HG02798 (cell line): ENCODE measurements around the gene PCDHA8.
"Not testable (repeated sequence)": the region's sequence is repeated elsewhere in the genome, so short reads cannot be mapped to it uniquely, and the experiment has no call there.

Experiments used
- ATAC-seq: cut with Tn5 transposase; IDR thresholded peaks from one replicate; pipeline ENCODE4 v1.9.1; 2021; ENCODE audit warnings: mild to moderate bottlenecking; ENCODE audit not compliant: unreplicated experiment, poor library complexity

Gene PCDHA8

DNA sequence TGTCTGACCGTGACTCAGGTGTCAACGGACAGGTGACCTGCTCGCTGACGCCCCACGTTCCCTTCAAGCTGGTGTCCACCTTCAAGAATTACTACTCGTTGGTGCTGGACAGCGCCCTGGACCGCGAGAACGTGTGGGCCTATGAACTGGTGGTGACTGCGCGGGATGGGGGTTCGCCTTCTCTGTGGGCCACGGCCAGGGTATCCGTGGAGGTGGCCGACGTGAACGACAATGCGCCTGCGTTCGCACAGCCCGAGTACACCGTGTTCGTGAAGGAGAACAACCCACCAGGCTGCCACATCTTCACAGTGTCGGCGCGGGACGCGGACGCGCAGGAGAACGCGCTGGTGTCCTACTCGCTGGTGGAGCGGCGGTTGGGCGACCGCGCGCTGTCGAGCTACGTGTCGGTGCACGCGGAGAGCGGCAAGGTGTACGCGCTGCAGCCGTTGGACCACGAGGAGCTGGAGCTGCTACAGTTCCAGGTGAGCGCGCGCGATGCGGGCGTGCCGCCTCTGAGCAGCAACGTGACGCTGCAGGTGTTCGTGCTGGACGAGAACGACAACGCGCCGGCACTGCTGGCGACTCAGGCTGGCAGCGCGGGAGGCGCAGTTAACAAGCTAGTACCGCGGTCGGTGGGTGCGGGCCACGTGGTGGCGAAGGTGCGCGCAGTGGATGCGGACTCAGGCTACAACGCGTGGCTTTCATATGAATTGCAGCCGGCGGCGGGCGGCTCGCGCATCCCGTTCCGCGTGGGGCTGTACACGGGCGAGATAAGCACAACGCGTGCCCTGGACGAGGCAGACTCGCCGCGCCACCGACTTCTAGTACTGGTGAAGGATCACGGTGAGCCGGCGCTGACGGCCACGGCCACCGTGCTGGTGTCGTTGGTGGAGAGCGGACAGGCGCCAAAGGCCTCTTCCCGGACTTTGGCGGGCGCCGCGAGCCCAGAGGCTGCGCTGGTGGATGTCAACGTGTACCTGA is 29.5 kb downstream of the PCDHA8 start:
- ATAC-seq = no peak

DNA sequence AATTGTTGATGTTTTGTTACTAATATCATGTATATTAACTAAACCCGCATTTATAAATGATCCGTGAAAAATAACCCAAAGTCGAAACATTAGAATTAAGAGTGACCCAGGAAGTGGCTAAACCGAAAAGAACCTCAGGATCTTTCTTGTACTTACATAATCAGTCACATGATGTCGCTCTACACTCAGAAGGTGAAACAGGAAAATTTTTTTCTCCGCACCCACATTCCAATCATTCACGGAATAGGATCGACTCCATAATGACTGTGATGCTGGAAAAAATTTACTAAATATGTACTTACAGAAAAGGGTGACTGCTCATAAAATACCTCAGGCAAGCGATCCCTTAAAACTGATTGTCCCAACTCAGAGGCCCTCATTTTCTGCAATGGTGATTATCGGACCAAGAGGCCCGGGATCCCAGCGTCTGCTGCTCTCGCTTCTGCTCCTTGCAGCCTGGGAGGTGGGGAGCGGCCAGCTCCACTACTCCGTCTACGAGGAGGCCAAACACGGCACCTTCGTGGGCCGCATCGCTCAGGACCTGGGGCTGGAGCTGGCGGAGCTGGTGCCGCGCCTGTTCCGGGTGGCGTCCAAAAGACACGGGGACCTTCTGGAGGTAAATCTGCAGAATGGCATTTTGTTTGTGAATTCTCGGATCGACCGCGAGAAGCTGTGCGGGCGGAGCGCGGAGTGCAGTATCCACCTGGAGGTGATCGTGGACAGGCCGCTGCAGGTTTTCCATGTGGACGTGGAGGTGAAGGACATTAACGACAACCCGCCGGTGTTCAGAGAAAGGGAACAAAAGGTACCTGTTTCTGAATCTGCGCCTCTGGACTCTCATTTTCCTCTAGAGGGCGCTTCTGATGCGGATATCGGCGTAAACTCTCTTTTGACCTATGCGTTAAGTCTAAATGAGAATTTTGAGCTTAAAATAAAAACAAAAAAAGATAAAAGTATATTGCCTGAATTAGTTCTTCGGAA is 34.4 kb downstream of the PCDHA8 start, which contains the start of gene PCDHA12:
Gene PCDHA12 (plus strand): TSS at position 224 of the 981 bp plus-strand sequence. CDS start 165 bp downstream, at position 389.
- ATAC-seq = no peak

DNA sequence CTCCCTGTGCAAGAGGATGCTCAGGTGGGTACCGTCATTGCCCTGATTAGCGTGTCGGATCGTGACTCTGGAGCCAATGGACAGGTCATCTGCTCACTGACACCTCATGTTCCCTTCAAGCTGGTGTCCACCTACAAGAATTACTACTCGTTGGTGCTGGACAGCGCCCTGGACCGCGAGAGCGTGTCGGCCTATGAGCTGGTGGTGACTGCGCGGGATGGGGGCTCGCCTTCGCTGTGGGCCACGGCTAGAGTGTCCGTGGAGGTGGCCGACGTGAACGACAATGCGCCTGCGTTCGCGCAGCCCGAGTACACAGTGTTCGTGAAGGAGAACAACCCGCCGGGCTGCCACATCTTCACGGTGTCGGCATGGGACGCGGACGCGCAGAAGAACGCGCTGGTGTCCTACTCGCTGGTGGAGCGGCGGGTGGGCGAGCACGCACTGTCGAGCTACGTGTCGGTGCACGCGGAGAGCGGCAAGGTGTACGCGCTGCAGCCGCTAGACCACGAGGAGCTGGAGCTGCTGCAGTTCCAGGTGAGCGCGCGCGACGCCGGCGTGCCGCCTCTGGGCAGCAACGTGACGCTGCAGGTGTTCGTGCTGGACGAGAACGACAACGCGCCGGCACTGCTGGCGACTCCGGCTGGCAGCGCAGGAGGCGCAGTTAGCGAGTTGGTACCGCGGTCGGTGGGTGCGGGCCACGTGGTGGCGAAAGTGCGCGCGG is 35.7 kb downstream of the PCDHA8 start:
- ATAC-seq = not testable (repeated sequence)

DNA sequence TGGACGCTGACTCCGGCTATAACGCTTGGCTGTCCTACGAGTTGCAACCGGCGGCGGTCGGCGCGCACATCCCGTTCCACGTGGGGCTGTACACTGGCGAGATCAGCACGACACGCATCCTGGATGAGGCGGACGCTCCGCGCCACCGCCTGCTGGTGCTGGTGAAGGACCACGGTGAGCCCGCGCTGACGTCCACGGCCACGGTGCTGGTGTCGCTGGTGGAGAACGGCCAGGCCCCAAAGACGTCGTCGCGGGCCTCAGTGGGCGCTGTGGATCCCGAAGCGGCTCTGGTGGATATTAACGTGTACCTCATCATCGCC is 36.2 kb downstream of the PCDHA8 start:
- ATAC-seq = no peak

DNA sequence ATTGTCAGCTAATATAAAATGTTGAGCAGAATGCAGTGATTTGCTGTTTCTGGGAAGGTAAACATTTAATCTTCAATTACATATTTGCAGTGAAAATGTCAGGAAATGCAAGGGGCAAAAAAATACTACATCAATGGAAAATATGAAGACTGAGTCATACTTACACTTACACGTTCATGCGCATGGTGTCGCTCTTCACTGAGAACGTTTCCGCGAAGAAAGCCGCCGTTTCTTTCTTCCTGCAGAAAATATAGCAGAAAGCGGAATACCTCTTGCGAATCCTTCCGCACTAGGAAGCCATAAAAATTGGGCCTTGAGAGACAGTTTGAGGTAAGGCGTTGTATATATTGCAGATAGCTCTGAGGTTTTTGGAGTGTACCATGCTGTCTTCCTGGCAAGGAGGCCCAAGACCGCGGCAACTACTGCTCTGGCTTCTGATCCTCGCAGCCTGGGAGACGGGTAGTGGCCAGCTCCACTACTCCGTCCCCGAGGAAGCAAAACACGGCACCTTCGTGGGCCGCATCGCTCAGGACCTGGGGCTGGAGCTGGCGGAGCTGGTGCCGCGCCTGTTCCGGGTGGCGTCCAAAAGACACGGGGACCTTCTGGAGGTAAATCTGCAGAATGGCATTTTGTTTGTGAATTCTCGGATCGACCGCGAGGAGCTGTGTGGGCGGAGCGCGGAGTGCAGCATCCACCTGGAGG is 41.1 kb downstream of the PCDHA8 start, which contains the start of gene PCDHA13:
Gene PCDHA13 (plus strand): TSS at position 236 of the 702 bp plus-strand sequence. CDS start 145 bp downstream, at position 381.
- ATAC-seq = no peak

DNA sequence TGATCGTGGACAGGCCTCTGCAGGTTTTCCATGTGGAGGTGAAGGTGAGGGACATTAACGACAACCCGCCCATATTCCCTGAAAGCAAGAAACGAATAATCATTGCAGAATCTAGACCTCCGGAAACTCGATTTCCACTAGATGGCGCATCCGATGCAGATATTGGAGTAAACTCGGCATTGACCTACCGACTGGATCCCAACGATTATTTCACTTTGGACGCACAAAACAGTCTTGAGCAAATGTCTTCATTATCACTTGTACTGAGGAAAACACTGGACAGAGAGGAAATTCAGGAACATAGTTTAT is 41.6 kb downstream of the PCDHA8 start:
- ATAC-seq = no peak

DNA sequence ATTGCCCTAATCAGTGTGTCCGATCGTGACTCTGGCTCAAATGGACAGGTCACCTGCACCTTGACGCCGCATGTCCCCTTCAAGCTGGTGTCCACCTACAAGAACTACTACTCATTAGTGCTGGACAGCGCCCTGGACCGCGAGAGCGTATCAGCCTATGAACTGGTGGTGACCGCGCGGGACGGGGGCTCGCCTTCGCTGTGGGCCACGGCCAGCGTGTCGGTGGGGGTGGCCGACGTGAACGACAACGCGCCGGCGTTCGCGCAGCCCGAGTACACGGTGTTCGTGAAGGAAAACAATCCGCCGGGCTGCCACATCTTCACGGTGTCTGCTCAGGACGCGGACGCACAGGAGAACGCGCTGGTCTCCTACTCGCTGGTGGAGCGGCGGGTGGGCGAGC is 42.4 kb downstream of the PCDHA8 start:
- ATAC-seq = no peak

GRCh38 chr5:140883927-140884697 is 43.1 kb downstream of the PCDHA8 start:
- no peak for ATAC-seq
